ENCODE results near the gene PHKB.

Gene PHKB

DNA sequence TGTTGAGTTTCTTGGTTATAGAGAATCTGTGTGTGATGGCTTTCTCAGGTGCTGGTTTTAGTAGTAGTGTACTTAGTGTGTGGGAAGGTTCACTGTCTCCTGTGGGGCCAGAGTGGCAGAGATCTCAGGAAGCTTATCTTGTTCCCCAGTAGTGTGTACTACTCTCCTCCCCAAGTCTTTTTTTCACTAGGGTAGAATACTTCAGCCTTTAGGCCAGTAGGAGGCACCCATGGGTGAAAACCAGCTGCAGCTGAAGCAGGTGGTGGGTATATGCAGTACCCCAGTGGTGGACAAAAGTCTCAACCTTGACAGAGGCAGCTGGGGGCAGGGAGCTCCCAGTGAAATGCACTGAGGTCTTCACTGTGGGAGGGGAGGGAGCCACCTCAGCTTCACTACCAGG, 109.9 kb downstream of the PHKB start:
- no peak for DNase-seq (ENCODE audit: low spot score)

- DNase-seq (ENCODE audit: low spot score) = no peak
These were observed 110.6 kb downstream of the PHKB start for GRCh38 chr16:47571711-47572110.

DNA sequence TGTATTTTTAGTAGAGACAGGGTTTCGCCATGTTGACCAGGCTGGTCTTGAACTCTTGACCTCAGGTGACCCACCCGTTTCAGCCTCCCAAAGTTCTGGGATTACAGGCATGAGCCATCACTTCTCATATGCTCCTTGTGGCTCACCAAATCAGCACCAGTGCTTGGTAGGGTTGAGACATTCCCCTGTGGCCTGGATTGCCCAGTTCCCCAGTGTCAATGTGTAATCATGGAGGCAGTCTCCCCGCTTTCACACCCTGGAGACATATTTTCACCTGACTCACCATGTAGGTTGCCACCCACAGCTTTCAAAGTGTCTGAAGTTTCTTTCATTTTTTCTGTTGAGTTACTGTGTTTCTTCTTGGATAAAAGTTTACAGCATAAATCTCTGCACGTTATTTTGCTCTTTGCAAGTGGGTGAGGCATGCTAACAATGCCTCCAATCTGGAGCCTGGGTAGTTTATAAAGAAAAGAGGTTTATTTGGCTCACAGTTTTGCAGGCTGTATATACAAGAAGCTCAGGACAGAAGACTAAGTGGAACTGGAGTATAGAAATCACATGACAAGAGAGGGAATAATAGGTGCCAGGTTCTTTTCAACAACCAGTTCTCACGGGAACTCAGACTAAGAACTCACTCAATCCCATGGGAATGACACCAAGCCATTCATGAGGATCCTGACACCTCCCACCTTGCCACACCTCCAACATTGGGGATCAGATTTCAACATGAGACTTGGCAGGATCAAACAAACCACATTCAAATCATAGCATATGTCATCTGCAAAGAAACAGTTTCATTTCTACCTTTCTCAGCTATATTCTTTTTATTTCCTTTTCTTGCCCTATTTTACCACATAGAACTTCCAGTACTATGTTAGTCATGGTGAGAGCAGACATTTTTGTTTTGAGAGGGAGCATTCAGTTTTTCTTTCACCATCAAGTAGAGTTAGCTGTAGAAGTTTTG, 113.2 kb downstream of the PHKB start:
- DNase-seq (ENCODE audit: low spot score) = no peak

- no peak for DNase-seq (ENCODE audit: low spot score)
These were observed 115.9 kb downstream of the PHKB start for GRCh38 chr16:47577029-47577428.

DNA sequence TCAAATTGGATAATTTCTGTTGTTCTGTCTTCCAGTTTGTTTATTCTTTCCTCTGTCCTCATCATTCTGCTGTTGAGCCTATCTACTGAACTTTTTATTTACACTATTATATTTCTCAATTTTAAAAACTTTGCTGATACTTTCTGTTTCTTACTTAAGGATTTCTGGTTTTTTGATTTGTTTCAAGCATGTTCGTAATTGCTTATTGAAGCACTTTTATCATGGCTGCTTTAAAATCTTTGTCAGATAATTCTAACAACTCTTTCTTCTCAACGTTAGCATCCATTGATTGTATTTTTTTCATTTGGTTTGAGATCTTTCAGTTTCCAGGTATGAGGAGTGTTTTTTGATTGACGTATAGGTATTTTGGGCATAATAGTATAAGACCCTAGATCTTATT, 116.9 kb downstream of the PHKB start:
- no peak for DNase-seq (ENCODE audit: low spot score)

DNA sequence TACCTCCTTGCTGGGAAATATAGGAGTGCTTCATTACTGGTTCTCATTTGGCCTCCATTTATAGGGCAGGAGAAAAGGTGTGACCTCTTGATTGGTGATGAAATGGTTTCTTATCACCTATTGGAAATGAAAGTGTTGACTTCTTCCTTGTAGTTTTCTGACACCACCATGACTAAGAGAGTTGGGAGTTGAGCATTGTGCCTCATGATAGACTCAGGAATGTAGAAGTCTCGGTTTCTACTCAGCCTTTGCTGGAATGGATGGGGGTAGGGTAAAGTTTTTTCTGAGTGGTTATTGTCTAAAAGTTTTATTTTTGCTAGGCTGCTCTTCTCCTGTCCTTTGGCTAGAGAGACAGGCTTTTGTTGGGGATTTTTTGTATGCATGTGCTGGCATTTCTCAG, 117.4 kb downstream of the PHKB start:
- DNase-seq (ENCODE audit: low spot score) = no peak

DNA sequence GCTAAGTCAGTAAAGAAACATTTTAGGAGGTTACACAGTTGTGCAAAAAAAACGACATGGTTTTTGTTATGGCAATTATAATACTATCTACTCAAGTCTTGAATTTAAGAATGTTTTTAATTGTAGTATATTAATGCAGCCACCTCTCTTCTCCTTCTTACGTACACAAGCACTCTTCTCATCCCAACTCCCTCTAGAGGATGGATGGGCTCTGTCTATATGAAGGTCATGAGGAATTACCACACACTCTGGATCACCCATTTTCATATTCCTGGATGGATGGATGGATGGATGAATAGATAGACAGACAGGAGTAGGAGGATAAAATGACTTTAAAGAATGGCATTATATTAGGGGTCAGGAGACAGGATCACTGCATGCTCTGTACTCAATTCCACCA, 120.0 kb downstream of the PHKB start:
- DNase-seq (ENCODE audit: low spot score) = no peak

DNA sequence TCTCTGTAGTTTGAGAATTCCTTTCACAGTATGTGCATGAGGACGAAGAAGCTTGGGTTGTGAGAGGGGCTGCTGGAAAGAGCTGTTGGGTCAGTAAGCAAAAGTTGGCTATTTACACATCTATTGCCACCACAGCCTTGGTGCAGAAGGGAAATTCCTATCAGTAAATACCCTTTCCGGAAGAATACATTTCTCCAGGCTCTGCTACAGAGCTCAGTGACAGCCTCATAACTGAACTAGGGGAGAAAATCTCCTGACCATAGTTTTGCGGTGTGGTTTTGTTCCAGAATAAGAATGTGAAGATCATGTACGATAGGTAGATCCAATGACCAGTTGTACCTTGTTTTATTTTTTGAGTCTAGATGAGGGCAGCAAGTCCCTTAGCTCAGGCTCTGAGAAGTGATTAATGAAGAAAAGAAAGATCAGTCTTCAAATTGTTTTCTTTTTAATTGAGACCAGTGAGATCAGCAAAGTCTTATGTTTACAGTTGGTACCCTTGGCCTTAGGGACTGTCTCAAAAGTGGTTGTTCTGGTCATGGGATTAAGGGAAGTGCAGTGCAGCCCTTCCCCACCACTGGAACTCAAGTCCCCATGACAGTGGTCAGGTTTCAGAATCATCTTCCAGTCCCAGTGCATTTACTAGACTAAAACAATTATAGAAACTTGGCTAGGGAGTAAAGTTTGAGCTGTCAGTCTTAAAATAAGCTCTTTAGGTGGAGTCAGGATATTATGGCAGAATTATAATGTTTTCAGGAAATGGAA, 123.5 kb downstream of the PHKB start:
- no peak for DNase-seq (ENCODE audit: low spot score)

GRCh38 chr16:47586121-47586520, 125.0 kb downstream of the PHKB start:
- no peak for DNase-seq (ENCODE audit: low spot score)

DNA sequence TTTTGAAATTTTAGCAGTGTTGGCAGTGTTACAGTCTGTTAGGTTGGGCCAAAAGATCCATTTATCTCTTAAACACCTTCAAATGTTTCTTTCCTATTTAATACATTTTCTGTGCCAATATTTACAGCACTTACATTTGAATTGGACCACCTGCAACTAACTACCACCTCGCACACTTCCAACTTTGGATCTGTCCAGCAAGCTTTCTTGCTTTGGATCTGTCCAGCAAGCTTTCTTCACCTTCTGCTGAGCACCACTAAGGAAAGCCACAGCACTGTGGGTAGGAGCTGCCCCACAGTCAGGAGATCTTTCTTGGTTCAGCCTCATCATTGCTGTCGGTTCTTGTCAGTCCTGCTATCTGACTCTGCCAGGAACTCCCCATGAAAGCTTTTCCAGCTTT, 129.3 kb downstream of the PHKB start:
- no peak for DNase-seq (ENCODE audit: low spot score)

DNA sequence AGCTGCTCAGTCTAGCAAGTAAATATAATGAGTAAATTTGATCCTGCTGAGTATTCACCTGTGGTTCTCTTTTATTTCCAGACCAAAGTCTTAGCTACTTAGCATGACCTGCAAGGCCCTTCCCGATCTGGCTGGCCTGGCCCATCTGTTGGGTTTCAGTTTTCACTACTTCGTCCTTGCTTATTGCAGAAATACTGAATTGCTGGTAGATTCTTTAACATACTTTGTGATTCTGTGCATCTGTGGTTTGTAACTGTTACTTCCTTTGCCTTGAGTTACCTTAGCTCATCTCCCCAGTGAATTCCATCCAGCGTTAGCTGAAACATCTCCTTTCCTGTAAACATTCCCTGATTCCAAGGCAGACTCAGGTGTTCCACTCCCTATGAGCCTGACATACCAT, 131.1 kb downstream of the PHKB start:
- DNase-seq (ENCODE audit: low spot score) = no peak

- no peak for DNase-seq (ENCODE audit: low spot score)
These were observed 138.4 kb downstream of the PHKB start for GRCh38 chr16:47599512-47599911.

- DNase-seq (ENCODE audit: low spot score) = no peak
These were observed 139.2 kb downstream of the PHKB start for GRCh38 chr16:47600376-47600775.

GRCh38 chr16:47604306-47604705, 143.2 kb downstream of the PHKB start:
- no peak for DNase-seq (ENCODE audit: low spot score)

DNA sequence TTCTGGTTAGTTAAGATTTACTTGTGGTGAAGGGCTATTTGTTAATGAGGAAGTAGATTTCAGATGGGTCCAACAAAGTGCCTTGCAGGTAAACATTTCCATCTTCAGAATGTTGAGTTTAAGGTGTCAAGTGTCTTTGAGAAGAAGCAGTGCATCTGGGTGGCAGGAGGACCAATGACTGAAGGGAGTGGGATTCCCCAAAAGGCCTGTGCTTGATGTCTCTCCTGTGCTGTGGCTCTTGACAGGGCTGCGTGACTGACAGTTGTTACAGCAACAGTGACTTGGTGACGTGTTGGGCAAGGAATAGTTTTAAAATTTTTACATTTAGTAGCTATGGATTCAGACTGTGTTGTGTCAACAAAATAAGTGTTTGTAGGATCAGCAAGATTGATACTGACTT, 149.9 kb downstream of the PHKB start:
- no peak for DNase-seq (ENCODE audit: low spot score)

- DNase-seq (ENCODE audit: low spot score) = no peak
These were observed 150.8 kb downstream of the PHKB start for GRCh38 chr16:47611848-47612493.

DNA sequence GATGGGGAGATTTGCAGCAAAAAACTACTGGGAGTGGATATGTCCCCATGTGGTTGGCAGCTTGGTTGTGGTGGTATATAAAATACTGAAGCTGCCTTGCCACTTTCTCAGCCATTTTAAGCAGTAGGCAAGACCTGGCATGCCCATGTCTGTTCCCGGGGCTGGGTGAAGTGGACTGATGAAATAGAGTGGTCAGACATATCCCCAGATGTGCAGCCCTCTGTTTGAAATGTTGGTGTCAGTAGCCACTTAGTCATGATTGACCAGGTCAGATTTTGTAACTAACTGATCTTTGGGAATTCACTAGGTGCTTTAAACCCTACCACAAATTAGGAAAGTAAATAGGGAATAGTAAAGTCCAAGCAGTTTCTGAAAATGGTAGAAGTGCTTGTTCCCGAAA, 151.6 kb downstream of the PHKB start:
- no peak for DNase-seq (ENCODE audit: low spot score)

- DNase-seq (ENCODE audit: low spot score) = no peak
These were observed 152.1 kb downstream of the PHKB start for GRCh38 chr16:47613251-47613650.

GRCh38 chr16:47617732-47618131, 156.6 kb downstream of the PHKB start:
- peak; percentile 4 for DNase-seq (ENCODE audit: low spot score)

GRCh38 chr16:47622451-47623176, 161.5 kb downstream of the PHKB start:
- DNase-seq (ENCODE audit: low spot score) = no peak

DNA sequence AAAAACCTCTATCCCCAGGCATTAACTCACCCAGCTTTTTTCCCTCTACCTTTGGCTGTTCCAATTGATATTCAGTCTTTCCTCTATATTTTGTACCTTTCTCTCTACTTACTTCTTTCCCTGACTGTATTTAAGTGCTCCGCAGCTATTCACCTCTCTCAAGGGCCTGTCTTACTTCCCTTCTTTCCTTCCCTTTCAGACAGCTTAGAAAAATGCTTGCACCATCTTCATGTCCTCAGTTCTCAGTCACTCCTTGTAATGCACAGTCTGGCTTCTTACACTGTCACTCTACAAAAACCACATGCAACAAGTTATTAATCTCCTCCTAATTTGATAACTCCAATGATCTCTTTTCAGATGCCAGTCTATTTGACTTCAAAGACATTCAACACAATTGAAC, 163.4 kb downstream of the PHKB start:
- no peak for DNase-seq (ENCODE audit: low spot score)

GRCh38 chr16:47625115-47625567, 164.0 kb downstream of the PHKB start:
- no peak for DNase-seq (ENCODE audit: low spot score)

All from COLO829 (cell line).